Stimulated activated CD4-positive, alpha-beta T cell treated with anti-CD3 and anti-CD28 coated beads, Interleukin-12 subunit alpha, Interleukin-12 subunit beta, amount 100 ng/mL, for 48 hours (primary cell): ENCODE data around the gene CDC25A.

Source experiments
- DNase-seq, 3 donors: peaks; one replicate each; pipeline ENCODE4 v3.0.0-alpha.2; 2020; ENCODE audit warnings: low read depth in 2 of 3, low spot score in 1 of 3

CDC25A gene

GRCh38 chr3:48142316-48142870 is 45.8 kb downstream of the CDC25A start:
- no peak for DNase-seq

DNA sequence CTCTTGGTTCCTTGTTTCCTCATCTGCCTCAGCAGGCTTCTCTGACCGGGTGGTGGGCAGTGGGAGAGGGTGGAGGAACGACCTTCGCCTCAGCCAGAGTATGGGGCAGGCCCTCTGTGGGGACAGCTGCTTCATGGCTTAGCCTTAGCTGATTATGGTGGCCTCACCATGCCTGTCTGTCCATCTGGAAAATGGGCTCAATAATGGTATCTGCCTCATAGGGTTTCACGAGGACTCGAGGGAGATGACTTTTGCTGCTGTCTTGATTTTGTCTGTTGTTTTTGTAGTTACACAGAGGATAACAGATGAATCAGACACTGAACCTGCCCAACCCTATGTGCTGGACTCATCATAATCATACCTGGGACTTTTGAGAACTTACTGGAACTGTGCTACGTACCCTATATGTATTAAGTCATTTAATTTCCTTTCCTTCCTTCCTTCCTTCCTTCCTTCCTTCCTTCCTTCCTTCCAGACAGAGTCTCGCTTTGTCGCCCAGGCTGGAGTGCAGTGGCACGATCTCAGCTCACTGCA is 46.5 kb downstream of the CDC25A start:
- no peak for DNase-seq

- no peak for DNase-seq
These were observed 47.1 kb downstream of the CDC25A start for GRCh38 chr3:48140936-48141603.

DNA sequence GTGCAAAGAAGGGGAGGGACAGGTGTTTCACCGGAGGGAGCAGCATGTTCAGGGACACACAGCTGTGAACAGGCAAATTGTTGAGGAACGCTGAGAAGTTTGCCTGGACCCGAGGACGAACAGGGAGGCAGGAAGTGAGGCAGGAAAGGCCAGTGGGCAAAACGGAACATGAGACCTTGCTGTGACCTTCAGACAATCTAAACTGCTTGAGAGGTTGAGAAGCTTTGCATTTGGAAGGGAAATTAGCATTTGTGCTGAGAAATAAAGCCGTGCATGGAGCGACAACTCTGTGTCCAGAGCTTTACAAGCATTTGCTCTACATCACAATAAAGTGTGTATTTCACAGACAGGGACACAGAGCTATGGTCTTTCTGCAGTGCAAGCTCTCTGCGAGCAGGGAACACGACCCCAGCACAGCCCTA is 47.9 kb downstream of the CDC25A start:
- no peak for DNase-seq

DNA sequence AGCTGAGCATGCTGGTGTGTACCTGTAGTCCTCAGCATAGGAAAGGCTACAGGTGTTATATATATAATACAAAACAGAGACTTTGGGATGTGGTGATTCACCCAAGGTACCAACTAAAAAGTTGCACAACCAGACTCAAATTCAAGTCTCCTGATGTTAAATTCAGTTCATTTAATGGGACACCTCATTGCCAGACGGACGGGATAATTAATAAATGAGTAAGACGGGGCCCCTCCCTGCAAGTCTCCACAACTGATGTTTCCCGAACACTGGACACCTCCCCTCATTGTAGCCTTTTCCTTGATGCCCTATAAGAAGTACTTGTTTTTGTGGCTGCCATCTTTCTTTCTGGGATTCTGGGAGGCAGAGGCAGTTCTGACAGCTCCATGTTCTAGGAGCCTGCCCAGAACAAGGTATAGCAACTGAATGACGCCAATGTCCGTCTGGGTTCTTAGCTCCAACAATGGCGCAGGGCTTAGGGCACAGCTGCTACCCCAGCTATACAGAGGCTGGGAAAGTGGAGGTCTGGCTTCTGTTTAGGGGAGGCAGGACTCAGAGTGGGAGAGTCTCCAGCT is 50.7 kb downstream of the CDC25A start:
- no peak for DNase-seq

DNA sequence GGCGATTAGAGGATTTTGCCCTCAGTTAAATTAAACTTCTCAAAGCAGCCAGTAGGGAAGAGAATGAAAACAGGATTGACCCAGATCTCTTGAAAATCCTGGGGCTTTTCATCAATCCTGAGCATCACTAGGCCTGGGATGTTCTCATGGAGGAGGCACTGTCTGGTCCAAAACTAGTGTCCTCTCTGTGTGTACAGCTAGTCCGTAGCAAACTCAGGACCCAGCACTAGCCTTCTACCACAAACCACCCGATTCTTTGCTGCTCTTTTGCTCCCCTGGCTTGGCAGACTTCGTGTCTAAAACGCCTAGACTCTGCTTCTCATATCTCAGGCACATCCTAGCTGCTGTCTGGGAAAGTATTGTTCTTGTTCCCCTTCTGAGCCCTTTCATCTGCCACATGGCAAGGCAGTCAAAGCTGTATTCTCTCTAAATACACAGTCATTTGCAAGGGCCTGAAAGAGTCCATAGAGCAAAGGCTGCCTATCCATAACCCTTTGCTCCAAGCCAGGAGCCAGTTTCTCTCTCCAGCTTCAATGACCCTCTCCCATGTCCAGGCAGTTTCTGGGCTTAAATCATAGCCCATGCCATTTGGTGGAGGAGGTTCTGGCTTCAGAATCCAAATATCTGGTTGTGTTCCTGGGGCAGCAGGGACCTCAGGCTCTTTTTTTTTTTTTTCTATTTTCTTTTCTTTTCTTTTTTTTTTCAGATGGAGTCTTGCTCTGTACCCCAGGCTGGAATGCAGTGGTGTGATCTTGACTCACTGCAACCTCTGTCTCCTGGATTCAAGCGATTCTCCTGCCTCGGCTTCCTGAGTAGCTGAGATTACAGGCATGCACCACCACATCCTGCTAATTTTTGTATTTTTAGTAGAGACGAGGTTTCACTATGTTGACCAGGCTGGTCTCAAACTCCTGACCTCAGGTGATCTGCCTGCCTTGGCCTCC is 52.4 kb downstream of the CDC25A start:
- DNase-seq: no peak

DNA sequence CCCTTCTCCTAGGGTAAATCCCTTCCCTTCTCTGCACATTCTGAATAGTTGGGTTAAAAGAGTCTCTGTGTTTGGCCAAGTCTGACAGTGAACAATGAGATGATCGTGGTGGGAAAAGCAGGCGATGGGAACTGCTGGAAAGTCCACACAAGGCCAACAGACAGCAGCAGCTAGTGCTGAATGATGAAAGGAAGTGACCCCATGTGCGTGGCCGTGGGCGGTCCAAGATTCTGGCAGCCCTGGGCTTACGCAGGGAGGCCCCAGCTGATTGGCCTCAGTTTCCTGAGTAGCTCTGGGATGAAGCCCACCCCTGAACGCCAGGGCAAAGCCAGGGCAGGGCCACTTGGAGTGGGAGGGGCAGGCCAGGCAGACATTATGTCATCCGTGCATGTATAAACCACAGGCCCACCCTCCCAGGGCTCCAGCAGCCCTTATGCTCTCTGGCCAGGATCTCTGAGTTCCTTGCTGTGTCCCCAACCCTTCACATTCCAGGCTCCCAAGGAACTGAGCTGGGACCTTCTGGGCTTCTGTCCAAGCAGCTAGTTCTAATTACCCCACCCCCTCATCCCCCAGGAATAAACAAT is 57.8 kb downstream of the CDC25A start:
- DNase-seq: no peak

- DNase-seq: no peak
These were observed 58.3 kb downstream of the CDC25A start for GRCh38 chr3:48129921-48130320.

DNA sequence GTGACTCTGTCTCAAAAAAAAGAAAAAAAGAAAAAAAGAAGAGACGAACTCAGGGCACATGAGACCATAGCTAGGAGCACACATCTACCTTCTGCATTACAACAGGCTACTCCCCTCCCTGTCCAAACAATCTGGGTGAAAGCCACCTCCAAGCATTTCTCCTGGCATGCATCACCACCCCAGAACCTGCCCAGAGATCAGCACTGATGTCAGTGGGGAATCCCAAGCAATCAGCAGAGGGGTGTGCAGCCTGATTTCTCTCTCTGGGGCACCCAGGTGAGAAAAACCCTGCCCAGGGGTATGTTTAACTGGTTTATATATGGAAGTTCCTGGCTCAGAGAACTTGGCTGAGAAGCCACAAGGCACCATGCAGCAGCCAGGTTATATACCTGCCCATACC is 59.4 kb downstream of the CDC25A start:
- DNase-seq: no peak

DNA sequence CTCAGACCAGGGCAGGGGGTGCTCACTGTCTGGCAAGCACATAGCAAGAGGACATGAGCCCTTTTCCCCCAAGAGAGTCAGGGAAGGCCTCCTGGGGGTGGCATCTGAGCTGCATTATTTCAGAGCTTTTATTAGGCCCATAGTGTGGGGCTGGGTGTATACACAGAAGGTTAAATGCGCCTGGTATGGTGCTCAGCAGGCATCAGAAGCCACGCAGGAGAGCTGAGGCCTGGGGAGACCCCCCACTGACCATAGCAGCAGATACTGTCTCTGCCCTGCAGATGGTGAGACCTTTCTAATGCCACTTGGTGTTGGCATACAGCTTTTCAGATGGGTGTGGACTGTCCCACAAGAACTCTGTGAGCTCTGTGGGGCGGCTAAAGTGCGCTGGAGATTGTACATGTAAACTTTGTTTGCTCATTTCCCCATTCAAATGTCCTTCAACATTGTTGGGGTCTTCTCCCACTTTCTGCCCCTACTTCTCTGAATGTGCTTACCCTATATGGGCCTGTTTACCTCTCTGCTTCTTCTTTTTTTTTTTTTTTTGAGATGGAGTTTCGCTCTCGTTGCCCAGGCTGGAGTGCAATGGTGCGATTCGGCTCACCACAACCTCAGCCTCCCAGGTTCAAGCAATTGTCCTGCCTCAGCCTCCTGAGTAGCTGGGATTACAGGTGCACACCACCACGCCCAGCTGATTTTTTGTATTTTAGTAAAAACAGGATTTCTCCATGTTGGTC is 62.2 kb downstream of the CDC25A start:
- no peak for DNase-seq

- DNase-seq: no peak
These were observed 63.1 kb downstream of the CDC25A start for GRCh38 chr3:48125013-48125705.

DNA sequence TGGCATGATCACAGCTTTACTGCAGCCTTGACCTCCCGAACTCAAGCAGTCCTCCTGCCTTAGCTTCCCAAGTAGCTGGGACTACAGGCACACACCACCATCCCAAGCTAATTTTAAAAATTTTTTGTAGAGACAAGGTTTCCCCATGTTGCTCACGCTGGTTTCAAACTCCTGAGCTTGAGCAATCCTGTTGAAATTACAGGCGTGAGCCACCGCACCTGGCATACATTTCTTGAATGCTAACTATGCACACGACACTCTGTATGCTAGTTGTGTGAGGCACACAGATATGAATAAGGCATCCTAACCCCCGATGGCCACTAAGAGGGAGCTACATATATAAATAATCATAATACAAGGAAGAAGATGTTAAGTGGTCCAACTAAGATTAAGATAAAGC is 64.9 kb downstream of the CDC25A start:
- no peak for DNase-seq

DNA sequence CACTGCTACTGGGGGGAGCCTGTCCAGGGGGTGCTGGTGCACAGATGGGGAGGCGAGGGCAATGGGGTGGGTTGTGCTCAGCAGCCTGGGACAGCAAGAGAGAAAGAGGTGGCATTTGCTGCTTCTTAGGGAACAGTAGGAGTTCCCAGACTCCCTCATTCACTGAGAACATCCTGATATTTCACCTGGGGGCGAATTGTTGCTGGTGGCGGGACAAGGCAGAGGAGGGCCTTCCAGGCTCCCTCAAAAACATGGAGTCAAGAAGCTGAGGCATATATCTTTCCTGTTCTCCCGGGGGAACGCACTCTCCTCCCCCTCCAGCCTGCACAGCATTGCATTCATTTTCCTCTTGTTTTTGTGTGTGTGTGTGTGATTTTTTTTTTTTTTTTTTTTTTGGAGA is 65.7 kb downstream of the CDC25A start:
- no peak for DNase-seq

DNA sequence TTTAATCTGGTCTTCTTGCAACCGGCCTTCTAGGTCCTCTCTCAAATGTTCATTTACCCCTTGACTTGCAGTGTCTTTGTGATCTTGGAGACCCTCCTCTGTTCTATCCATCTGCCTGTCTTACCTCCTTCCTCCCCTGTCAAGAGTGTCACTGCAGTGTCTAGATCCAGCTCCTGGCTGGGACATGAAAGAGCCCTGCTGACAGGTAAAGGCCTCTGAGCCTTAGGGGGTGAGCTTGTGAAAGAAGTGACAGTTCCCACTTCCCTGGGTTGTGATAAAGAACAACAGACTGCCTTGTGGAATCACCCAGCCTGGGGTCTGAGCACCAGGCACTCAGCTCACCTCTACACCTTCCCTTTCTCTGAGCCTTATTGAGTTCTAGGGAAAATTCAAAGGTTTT is 68.0 kb downstream of the CDC25A start:
- DNase-seq: no peak

DNA sequence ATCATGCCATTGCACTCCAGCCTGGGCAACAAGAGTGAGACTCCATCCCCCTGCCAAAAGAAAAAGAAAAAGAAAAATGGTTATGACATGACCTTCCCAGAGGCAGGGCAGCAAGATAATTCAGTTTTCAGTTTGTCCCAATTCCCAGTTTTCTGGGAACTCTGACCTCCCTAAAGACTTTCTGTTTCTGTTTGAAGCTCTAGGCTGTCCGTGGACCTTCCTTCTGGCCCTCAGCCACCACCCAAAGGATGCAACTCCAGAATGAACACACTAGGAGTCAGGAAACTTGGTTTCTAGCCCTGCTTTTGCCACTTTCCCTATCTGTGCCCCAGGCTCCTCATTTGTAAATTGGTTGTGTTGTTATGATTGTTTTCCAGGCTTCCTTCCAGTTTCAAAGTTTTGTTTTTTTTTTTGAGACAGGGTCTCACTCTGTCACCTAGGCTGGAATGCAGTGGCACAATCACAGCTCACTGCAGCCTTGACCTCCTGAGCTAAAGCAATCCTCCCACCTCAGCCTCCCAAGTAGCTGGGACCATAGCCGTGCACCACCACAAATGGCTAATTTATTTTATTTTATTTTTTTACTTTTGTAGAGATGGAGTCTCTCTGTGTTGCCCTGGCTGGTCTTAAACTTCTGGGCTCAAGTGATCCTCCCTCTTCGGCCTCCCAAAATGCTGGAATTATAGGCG is 68.6 kb downstream of the CDC25A start:
- no peak for DNase-seq

DNA sequence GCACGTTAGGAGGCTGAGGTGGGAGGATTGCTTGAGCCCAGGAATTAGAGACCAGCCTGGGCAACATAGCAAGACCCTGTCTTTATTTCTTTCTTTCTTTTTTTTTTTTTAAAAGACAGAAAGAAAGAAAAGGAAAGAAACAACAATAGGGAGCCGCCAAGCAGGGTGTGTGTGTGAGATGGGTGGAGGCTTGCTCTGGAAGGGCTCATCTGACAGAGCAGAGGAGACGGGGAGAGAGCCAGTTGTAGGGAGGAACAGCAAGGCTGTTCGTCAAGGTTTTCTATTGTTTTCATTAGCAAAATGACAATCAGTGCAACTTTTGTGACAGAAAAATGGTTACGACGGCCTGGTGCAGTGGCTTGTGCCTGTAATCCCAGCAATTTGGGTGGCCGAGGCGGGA is 69.3 kb downstream of the CDC25A start:
- DNase-seq: no peak

DNA sequence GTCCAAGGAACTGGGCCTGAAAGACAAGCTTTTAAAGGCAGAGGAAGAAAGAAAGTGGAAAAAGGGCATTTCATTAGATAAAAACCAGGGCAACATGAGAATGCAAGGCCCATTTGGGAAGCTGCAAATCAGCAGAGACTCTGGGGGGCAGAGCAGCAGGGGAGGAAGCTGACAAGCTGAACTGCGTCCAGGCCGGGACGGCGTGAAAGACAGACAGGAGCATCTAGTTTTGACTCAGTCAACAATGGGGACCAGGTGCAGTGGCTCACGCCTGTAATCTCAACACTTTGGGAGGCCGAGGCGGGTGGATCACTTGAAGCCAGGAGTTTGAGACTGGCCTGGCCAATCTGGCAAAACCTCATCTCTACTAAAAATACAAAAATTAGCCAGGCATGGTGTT is 69.9 kb downstream of the CDC25A start:
- no peak for DNase-seq

DNA sequence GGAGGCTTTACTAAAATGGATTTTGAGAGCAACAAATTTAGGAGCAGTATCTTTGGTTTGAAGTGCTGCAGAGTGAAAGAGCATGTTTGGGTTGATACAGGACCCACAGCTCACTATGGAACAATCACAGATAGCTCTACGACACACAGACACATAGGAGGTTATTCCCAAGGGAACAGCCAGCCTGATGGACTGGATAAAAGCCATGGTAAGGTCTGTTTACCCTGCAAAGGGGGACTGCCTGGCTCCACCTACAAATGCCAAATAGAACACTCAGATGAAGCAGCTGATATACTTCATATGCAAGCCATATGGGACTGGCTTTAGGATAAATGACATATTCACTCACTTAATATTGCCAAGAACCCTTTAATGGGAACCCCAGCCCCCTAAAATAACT is 75.4 kb downstream of the CDC25A start:
- DNase-seq: no peak

DNA sequence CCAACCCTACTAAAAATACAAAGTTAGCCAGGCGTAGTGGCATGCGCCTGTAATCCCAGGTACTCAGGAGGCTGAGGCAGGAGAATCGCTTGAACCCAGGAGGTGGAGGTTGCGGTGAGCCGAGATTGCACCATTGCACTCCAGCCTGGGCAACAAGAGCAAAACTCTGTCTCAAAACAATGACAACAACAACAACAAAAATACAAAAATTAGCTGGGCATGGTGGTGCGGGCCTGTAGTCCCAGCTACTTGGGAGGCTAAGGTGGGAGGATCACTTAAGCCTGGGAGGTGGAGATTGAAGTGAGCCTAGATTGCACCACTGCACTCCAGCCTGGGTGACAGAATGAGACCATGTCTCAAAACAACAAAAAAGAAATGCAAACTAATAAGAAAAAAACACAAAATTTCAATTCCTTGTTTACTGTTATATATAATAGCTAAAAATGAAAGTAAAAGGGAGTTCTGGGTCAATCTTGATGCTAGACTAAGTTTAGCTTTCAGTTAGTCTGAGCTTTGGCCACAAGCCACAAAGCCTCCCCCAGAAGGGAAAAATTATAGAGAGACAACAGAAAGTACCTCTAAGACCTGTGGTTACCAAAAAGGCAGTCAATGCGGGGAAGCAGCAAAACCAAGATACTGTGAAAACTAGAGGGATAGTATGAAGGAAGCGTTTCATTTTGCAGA is 76.0 kb downstream of the CDC25A start:
- DNase-seq: peak; percentile 8 to 40 (median 11)
